LNCaP clone FGC (cell line): ENCODE results near the gene NBDY.
A peak's percentile ranks its signal among the peaks of the same experiment; 100 is the strongest.
"Not testable (repeated sequence)": the region's sequence is repeated elsewhere in the genome, so short reads cannot be mapped to it uniquely, and the experiment has no call there.

Source experiments
- DNase-seq: peaks from one replicate; pipeline ENCODE4 v3.0.0-alpha.2; 2011; ENCODE audit warnings: low read depth
- H3K4me3 ChIP-seq: 2 replicates; pipeline ENCODE4 v1.5.1; 2011; ENCODE audit warnings: mild to moderate bottlenecking, low read depth, low read length, control low read depth
- TF ChIP-seq, protein P1 (sequence below): IDR thresholded peaks from 2 replicates; pipeline ENCODE4 v1.5.1; 2012; ENCODE audit warnings: mild to moderate bottlenecking; ENCODE audit not compliant: control insufficient read depth, insufficient read depth; ENCODE audit errors: extremely low read depth

The NBDY gene

GRCh38 chrX:56764153-56764974 is 35.3 kb downstream of the NBDY start:
- DNase-seq: peak; percentile 75
- no peak overlapping the region for H3K4me3 ChIP-seq
- TF ChIP-seq, protein P1, sequence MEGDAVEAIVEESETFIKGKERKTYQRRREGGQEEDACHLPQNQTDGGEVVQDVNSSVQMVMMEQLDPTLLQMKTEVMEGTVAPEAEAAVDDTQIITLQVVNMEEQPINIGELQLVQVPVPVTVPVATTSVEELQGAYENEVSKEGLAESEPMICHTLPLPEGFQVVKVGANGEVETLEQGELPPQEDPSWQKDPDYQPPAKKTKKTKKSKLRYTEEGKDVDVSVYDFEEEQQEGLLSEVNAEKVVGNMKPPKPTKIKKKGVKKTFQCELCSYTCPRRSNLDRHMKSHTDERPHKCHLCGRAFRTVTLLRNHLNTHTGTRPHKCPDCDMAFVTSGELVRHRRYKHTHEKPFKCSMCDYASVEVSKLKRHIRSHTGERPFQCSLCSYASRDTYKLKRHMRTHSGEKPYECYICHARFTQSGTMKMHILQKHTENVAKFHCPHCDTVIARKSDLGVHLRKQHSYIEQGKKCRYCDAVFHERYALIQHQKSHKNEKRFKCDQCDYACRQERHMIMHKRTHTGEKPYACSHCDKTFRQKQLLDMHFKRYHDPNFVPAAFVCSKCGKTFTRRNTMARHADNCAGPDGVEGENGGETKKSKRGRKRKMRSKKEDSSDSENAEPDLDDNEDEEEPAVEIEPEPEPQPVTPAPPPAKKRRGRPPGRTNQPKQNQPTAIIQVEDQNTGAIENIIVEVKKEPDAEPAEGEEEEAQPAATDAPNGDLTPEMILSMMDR: peak; percentile 65

- no peak for DNase-seq
- no peak overlapping the region for H3K4me3 ChIP-seq
- TF ChIP-seq, protein P1: no peak
Observed at GRCh38 chrX:56764975-56765791, 36.1 kb downstream of the NBDY start.

- H3K4me3 ChIP-seq: no peak overlapping the region
Observed at GRCh38 chrX:56765811-56766553, 36.9 kb downstream of the NBDY start.

DNA sequence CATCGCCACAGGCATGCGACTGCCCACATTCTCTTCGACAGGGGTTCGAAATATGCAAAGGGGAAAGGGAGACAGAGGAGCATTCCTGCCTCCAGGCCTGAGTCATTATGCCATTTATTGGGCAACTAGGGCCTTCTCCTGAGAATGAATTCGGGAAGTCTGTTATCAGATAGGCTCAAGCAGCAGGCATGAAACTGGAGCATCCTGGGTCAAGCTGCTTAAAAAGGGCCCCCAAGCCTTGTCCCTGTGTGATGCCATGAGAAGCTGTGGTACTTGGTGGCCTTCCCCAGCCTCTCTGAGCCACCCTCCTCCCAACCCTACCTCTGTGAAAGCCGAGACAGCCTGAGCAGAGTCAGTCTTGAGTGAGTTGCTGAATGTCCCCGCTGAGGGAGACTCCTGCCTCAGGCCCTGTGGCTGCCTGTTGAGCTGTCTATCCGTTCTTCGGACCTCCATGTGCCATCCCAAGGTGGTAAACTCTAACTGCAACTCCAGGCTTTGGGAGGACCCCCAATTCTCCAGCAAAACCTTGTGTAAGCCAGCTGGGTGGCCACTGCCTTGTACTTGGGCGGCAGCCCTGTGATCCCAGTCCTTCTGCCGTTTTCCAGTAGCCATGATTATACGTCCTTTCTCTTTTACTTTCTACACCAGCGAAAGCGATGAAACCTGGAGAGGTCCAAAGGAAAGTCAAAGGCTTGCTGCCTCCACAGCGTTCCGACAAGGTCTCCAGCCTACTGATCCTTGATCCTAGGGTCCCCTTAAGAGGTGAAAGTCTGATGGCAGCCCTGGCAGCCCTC is 37.7 kb downstream of the NBDY start:
- TF ChIP-seq, protein P1: no peak
- DNase-seq: no peak
- H3K4me3 ChIP-seq: no peak overlapping the region

More at GRCh38 chrX:56765811-56766553, 36.9 kb downstream of the NBDY start:
- TF ChIP-seq, protein P1: no peak
- no peak for DNase-seq

GRCh38 chrX:56767348-56768119 is 38.5 kb downstream of the NBDY start:
- not testable (repeated sequence) for DNase-seq

DNA sequence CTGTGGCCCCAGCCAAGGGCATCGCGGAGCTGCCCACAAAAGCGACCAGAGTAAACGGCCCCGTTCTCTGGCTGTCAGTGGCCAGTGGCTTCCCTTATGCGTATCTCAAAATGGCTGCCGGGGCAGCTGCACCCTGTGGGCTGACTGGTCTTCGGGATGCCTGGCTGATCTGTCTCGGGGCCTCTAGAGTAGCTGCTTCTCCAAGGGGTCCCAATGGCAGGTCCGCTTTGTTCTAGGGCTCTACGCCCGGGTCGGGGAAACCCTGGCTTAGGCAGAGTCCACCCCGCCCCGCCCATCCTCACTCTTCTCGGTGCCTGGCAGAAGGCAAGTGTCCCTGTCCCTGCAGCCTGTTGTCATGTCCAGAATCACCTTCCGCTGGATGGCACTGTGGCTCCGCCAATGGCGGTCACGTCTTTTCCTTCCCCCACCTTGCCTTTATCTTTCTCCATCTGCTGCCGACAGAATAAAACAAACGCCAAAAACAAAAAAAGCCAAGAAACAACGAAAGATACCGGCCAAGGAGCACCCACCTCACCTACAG is 39.1 kb downstream of the NBDY start:
- H3K4me3 ChIP-seq, DNase-seq: not testable (repeated sequence)

More at GRCh38 chrX:56767348-56768119, 38.5 kb downstream of the NBDY start:
- not testable (repeated sequence) for H3K4me3 ChIP-seq

GRCh38 chrX:56772675-56773521 is 43.9 kb downstream of the NBDY start:
- not testable (repeated sequence) for H3K4me3 ChIP-seq, DNase-seq

GRCh38 chrX:56773522-56774060 is 44.5 kb downstream of the NBDY start:
- not testable (repeated sequence) for H3K4me3 ChIP-seq, DNase-seq

GRCh38 chrX:56778099-56778923 is 49.3 kb downstream of the NBDY start:
- DNase-seq: not testable (repeated sequence)

More at GRCh38 chrX:56778099-56778923, 49.3 kb downstream of the NBDY start:
- H3K4me3 ChIP-seq: not testable (repeated sequence)
